AG20443 (cell line): ENCODE data around the gene ELAPOR1.

ENCODE experiments used
- DNase-seq: peaks from one replicate; pipeline ENCODE4 v3.0.0; 2012; ENCODE audit warnings: low spot score, mixed read lengths

The ELAPOR1 gene

DNA sequence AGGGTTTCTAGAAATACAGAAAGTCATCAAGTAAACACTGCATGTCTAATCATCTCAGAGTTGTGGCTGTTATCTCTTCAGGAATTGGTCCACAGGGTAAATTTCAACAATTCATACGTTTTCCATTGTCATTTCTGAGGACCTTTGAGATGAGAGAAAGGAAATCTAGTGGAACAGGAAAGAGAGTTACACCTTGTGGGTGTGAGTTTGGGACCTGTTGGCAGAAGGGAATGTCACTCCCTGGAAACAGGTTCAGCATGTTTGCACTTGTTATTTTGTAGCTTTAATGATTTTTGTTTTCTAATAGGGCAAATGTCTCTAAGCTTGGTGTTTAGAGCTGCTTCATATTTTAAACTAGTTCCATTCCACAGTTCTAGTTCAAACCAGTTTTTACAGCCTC is 17.8 kb upstream of the ELAPOR1 start:
- DNase-seq: no peak

DNA sequence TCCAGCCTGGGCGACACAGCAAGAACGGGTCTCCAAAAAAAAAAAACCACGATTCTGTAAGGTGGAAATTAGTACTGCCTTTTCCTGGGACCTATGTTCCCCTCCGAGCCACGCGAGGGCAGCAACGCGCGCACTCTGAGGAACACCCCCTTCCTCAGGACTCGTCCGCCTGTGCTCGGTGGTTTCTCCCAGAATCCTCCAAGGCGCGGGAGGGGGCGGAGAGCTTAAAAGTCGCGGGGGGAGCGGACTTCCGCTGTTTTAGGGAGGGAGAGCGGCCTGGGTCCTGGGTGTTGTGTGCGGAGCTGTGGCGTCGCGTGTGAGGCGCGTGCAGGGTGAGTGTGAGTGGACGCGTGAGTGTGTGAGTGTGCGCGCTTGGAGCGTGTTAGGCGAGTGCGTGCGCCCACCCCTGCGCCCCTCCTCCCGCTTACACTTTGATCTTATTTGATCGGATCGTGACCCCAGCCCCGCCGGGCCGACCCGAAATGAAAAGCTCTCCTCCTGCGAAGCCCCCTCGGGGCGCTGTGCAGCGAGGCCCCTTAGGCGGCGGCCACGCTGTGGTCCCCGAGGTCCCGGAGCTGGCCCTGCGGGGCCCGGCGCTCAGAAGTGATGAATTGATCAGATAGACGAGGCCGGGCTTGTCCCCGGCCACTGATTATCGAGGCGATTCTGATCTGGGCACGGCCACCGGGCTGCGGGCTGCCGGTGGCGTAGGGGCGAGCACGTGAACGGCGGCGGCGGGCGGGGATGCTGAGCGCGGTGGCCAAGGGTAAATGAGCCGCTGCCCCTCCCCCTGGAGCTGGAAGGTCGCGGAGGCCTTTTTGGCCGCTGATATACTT is 13.8 kb upstream of the ELAPOR1 start:
- peak; percentile 96 for DNase-seq

DNA sequence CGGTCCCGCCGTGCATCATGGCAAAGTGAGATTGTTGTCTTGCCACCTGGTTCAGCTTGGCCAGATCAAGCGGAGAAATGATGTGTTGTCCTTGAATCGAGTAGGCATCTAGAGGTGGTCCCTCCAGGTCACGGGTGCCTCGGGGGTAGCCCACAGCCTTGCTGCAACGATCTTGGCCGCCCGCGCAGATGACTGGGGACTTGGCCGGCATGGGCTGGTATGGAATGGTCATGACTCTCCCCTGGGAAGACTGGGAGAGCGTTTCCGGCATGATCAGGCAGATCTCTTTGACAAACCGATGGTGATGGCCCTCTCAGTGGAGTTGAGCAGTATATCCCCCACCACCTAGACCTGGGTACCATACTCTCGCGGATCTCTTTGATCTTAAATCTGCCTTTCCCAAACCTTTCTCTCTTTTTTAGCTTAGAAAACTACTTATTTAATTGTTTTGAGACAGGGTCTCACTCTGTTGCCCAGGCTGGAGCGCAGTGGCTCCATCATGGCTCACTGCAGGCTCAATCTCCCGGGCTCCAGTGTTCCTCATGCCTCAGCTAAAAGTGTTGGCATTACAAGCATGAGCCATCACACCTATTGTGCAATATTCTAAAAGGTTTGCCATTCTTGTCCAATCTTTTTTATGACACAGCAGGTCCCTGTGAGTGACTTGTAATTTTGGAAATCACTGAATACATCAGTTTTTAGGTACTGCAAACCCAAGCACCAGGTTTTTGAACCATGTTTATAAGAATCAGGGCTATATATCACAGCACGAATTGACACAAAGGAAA is 9.4 kb upstream of the ELAPOR1 start:
- DNase-seq: no peak

DNA sequence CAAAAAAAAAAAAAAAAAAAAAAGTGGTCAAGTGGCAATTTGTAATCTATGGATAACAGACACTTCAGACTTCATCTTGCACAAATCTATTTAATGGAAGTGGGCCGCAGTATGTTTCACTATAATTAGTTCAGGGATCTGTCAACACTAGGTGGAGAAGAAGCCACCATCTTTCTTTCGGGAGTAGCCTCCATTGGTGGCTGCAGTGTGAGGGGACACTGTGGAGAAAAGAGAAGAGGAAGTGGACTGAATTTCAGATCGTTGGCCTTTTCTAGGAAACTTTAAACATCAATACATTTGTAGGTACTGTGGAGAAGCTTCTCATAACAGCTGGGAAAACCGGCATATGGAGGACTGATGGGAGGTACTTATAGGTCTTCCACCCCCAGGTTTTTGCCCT is 8.0 kb upstream of the ELAPOR1 start:
- DNase-seq: no peak

DNA sequence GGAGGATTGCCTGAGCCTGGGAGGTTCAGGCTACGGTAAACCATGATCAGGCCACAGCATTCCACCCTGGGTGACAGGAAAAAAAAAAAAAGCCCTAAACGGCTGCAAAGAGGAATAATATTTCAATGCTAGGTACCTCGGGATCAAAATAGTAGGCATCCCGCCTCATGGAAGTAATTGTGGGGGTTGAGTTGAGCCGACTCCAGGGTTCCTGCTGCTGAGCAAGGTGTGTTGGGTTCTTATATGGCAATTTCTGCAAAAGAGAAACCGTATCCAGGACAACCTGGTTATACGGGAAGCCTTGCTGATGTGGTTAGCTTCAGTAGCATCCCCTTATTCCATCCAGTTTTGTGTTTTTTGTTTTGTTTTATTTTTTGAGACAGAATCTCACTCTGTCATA is 6.1 kb upstream of the ELAPOR1 start:
- no peak for DNase-seq

DNA sequence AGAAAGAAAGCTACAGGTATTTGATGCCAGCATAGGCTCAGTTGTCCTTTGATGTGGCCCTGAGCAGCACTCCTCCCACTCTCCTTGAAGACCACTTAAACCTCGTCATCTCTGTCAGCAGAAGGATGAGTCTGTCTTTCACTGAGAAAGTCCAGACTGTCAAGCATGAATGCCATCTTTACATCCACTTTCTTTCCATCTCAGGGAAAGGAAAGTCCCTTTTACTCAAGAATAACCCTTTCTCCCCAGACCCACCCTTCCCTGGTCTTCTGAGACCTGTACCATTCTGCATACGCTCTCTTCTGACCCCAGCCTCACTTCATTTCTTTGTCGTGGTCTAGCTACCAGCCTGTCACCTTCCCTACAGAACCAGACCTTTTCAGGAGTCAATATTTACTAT is 4.0 kb upstream of the ELAPOR1 start:
- no peak for DNase-seq

DNA sequence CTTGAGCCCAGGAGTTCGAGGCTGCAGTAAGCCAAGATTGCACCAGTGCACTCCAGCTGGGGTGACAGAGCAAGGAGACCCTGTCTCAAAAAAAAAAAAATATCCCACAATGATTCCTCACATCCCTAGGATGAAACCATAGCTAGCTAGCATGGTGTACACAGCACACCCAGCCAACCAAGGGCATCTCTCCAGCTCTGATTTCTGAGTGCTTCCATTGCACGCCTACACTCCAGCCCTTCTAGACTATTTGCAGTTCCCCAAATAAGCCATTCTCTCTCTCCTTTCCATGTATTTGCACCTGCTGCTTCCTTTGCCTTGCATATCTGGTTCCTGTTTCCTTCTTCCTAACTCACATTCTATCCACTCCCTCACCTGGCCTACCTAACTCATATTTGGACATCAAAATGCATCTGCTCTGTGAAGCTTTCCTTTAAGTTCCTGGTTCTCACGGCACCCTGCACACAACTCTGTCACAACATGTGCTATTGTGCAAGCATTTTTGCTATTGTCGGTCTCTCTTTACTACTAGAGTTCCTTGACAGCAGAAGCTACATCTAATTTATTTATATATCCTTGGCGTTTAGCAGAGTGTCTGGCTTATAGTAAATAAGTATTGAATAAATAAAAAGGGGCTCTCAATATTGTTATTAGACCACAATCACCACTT is 2.4 kb upstream of the ELAPOR1 start:
- no peak for DNase-seq

DNA sequence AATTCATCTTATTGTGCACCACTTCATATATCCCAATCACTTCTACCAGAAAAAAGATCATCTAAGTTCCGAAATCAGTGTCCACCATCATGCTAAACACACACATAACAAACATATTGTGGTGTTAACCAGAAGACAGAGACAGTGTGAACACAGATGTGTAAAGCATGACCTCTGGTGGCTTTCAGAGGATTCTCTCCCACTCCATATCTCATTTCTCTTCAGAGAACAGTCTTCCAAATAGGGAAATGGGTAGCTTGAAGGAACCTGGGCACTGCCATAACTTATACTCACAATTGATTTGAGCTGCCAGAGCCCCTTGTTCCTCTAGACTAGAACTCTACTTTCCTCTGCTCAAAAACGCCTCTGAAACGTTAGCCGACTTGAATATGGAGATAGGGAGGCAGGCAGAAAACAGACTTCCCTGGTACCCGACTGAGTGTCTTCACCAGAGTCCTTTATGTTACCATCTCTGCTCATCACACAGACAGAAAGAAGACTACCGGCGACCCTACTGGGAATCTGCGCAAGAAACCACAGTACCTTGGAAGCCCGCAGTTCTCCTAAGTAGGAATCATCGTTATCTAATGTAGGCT is 1.8 kb upstream of the ELAPOR1 start:
- DNase-seq: peak; percentile 51

DNA sequence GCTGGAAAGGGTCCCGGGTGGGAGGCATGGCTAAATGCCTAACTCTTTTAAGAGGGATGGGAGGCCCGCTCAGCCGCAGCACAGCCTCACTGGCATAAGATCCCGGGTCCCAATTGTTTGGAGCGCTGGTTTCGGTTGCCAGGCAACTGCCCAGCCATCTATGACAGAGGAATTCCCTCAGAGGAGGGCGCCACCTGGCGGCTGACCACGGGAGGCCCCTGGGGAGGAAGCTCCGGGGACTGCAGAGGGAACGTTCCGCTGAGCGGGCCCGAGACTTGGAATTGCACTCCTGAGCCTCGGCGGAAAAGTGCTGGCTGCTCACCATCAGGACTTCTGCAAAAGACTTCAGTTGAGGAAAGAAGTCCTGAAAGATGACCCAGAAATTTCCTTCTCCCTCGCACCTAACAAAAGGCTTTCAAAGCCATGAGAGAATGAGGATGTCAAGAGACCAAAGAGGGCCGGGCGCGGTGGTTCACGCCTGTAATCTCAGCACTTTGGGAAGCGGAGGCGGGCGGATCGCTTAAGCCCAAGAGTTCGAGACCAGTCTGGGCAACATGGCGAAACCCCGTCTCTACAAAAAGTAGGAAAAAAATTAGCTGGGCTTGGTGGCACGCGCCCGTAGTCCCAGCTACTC is 1.1 kb upstream of the ELAPOR1 start:
- peak; percentile 94 for DNase-seq

DNA sequence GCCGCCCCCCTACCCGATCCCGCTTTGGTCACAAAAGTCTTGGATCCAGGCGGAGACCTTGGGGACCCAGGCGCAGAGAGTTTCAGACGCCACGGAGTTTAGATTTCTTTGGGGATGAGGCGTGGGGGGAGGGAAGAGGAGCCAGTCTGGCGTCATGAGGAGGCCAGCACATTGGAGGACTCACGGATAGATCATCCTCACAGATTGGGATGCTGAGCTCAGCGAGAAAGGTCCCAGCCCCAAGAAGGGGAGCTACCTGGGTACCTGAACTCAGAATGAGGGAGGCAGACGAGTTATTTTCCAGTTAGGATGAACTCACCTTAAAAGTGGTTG is 393 bp downstream of the ELAPOR1 start:
- DNase-seq: no peak

DNA sequence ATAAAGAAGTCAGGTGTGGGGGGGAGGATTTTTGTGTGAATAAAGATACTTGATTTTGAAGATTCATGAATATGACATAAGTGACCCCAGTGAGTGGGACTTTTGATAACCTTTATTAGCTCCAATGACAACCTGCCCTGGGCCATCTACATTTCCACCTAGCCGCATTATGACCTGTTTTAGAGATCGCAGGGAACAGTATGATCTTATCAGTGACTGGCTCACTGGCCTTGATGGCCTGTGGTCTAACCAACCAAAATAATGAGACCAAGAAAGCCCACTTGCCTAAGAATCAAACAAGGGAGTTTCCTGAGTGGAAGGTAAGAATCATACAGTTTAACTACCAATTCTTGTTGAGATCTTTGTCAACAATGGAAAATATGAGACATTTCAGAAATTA is 1.8 kb downstream of the ELAPOR1 start:
- no peak for DNase-seq

DNA sequence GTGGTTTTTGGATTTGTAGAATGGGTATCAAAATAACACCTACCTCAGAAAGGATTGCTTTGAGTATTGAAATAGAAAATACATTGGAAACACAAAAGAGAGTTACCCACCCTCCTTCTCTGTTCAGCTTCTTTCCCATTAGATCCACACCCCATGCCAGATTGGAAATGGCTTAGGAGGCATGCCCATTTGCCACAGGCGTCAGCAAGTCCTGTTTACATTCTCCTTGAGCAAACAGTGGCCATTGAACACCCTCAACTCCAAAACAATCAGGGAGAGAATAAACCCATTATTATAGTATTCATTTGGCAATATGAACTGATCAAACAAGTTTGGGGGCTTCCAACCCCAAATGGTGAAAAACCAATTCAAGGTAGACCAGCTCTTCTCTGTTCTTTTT is 2.4 kb downstream of the ELAPOR1 start:
- no peak for DNase-seq

DNA sequence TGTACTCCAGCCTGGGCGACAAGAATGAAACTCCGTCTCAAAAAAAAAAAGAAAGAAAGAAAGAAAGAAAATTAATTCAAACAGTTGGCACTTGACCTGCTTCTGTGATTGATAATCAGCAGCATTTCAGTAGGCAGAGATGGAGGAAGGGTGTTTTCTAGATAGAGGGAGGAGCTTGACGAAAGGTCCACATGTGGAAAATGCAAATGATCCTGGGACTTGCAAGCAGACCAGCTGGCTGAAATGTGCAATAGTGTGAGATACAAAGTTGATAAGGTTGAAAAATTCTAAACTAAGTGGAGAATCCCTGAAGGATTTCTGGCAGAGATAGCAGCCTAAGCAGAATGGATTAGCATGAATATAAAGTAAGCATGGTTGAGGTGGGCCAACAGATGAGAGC is 4.2 kb downstream of the ELAPOR1 start:
- no peak for DNase-seq

DNA sequence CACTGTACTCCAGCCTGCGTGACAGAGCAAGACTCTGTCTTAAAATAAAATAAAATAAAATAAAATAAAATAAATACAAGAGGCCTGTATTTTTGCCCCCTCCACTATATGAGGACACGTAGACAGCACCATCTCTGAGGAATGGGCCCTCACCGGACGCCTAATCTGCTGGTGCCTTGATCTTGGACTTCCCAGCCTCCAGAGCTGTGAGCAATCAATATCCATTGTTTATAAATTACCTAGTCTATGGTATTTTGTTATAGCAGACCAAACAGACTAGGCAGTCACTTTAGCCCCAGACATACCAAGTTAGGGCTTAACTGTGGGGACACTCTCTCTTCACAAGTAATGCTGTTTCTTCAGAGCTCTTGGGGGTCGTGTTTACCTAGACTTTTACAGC is 6.4 kb downstream of the ELAPOR1 start:
- no peak for DNase-seq

DNA sequence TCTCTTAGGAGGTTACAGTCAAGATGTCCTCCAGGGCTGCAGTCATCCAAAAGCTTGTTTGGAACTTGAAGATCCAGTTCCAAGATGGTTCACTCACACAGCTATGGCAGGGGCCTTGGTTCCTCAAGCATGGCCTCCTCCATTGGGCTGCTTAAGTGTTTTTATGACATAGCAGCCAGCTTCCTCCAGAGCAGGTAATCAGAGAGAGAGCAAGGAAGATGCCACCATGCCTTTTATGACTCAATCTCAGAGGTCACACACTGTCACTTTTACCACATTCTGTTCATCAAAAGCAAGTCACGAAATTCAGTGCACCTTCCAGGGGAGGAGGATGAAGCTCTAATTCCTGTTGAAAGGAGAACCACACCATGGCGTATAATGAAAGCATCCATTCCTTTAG is 17.1 kb downstream of the ELAPOR1 start:
- no peak for DNase-seq

DNA sequence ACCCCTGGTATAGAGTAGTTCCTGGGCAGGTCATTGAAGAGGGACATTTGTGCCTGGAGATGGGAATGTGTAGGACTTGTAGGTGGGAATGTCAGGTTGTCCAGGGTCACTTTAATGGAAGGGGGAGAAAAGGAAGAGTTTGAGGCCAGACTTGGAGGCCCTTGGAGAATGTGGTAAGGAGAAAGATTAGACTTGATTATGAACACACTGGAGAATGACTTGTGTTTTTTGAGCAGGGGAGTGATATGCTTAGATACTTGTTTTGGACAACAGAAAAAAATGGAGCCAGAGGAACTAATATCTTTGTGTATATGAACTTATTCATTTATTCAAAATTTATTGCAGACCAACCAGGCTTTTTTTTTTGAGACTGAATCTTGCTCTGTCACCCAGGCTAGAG is 17.9 kb downstream of the ELAPOR1 start:
- no peak for DNase-seq

DNA sequence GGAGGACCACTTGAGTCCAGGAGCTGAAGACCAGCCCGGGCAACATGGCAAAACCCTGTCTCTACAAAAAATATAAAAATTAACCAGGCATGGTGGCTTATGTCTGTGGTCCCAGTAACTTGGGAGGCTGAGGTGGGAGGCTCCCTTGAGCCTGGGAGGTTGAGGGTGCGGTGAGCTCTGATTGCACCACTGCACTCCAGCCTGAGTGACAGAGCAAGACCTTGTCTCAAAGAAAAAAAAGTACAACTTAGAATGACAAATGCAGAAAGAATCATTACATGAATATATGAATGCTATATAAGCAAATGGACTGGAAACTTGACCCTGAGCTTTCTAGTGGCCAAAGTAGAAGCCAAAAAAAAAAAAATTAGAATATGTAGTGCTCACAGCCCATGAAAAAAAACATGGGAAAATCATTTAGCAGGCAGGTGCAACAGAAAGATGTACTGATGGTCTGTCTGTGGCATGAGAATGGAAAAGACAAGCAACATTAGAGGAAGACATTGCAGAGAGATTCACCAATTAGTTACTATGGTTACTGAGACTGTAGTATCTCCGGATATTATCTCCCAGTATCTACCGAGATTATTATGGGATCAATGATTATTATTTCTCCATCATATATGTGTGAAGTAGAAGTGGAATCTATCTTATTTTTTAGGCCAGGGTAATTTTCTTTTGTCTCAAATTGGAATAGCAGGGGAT is 19.2 kb downstream of the ELAPOR1 start:
- DNase-seq: no peak

DNA sequence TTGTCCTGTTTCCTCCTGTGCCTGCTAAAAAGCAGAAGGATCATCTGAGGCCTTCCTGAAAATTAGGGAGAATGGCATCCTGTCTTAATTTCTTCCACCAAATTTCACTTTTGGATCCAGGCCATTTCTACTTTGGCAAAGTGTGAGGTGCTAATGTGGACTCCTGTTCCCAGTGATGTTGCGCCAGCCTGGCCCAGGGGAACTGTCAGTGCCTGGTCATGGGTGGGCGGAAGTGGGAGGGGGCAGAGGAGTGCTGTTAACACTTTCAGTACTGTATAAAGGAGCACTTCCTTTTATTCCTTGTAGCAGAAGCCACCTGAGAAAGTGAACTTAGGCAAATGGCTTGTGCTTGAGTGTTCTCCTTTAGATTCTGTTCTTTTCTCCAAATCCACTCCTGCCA is 19.9 kb downstream of the ELAPOR1 start:
- no peak for DNase-seq

DNA sequence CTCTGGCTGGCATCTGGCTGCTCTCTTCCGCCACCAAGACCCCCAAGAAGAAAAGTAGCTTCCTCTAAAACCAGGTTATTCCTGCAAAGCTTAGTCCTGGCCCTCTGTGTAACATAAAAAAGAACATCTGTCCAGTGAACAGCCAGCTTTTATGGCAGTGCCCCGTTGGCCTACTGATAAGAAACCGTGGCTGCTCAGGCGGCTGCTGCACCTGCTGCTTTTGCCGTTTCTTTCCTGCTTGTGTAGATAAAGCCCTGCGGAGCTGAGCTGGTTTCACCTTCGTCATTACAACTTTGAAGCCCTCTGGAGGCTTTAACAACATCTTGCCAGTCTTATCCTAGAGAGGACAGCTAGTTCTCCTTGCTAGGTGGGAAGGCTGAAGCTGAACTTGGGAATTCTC is 20.5 kb downstream of the ELAPOR1 start:
- DNase-seq: no peak

DNA sequence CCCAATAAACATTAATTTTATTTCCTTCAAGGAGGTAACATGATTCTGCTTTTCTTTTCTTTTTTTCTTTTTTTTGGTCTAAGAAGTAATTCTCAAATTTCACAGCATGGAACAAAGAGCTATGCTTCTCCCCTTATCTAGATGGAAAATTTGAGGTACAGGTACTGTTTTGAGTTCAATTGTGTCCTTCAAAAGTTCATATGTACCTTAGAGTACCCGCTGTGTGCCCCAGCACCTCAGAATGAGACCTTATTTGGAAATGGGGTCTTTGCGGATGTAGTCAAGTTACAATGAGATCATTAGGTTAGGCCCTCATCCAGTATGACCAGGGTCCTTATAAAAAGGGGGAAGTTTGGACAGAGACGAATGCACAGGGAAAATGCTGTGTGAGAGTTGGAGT is 22.0 kb downstream of the ELAPOR1 start:
- DNase-seq: no peak

DNA sequence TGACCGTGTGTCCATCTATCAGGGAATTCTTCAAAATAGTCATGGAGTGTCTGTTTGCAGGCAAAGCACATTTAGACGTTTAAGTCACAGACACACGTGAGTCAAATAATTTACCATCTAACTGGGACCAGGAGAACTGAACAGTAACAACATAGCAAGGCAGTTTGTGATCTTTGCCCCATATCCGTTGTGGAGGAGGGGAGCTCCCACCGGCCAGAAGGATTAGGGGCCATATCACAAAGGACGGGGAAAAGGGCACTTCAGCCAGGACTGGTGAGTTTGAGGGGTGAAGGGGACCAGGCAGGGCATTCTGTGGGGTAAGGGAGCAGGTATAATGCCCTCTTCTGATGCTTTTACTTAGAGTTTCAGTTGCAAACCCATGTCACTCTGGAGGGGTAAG is 22.9 kb downstream of the ELAPOR1 start:
- DNase-seq: no peak

DNA sequence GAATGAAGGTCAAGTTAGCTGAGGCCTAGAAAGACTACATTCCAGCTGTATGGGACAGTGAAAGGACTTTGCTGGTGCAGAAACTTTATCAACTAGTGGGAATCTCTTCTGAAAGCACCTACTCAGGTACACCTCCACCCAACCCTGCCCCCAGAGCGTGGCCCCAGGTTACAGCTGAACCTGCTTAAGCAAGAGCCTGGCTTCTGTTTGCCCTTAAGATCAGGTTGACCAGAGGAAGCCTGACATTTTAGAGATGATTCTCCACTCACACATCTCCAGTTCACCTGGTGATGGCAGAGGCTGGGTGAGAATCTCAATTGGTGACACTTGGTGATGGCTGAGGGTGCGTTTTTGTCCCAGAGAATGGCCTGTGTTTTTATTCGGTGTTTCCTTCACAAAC is 24.0 kb downstream of the ELAPOR1 start:
- no peak for DNase-seq
